ENCODE data around the gene CCDC60.
"Not testable (repeated sequence)": the region's sequence is repeated elsewhere in the genome, so short reads cannot be mapped to it uniquely, and the experiment has no call there.

Gene CCDC60

GRCh38 chr12:119341020-119341419, 6.5 kb downstream of the CCDC60 start:
- H3K27me3 ChIP-seq (ENCODE audit: insufficient read depth, poor library complexity, severe bottlenecking), result no peaks in the 10 kb centered on the region
- TF ChIP-seq CTCF (IDR thresholded peaks at IDR 0.05; ENCODE audit: poor library complexity, severe bottlenecking), result no peak
- no peak overlapping the region for H3K27ac ChIP-seq (ENCODE audit: poor library complexity, severe bottlenecking)
- ATAC-seq (ENCODE audit: low read depth), result no peak
- no peak for DNase-seq (ENCODE audit: low spot score)
- no peaks in the 10 kb centered on the region for H3K9me3 ChIP-seq (ENCODE audit: severe bottlenecking)
- H3K4me3 ChIP-seq (ENCODE audit: severe bottlenecking), result no peak overlapping the region
- no peaks in the 10 kb centered on the region for H3K4me1 ChIP-seq (ENCODE audit: insufficient read depth, poor library complexity, severe bottlenecking)
- H3K36me3 ChIP-seq (ENCODE audit: low read depth), result no peaks in the 10 kb centered on the region

- H3K27me3 ChIP-seq (ENCODE audit: insufficient read depth, poor library complexity, severe bottlenecking), result no peaks in the 10 kb centered on the region
- H3K9me3 ChIP-seq (ENCODE audit: severe bottlenecking), result no peaks in the 10 kb centered on the region
- H3K36me3 ChIP-seq (ENCODE audit: low read depth), result no peaks in the 10 kb centered on the region
- DNase-seq (ENCODE audit: low spot score), result no peak
- no peak overlapping the region for H3K27ac ChIP-seq (ENCODE audit: poor library complexity, severe bottlenecking)
- no peaks in the 10 kb centered on the region for H3K4me1 ChIP-seq (ENCODE audit: insufficient read depth, poor library complexity, severe bottlenecking)
- no peak overlapping the region for H3K4me3 ChIP-seq (ENCODE audit: severe bottlenecking)
- TF ChIP-seq CTCF (IDR thresholded peaks at IDR 0.05; ENCODE audit: poor library complexity, severe bottlenecking), result no peak
- ATAC-seq (ENCODE audit: low read depth), result no peak
These were observed 7.5 kb downstream of the CCDC60 start for GRCh38 chr12:119341988-119342387.

- ATAC-seq (ENCODE audit: low read depth) (no peak), DNase-seq (ENCODE audit: low spot score) (no peak)
- H3K9me3 ChIP-seq (ENCODE audit: severe bottlenecking), result no peaks in the 10 kb centered on the region
- no peaks in the 10 kb centered on the region for H3K36me3 ChIP-seq (ENCODE audit: low read depth)
- TF ChIP-seq CTCF (IDR thresholded peaks at IDR 0.05; ENCODE audit: poor library complexity, severe bottlenecking), result no peak
- H3K27me3 ChIP-seq (ENCODE audit: insufficient read depth, poor library complexity, severe bottlenecking), result no peaks in the 10 kb centered on the region
- no peaks in the 10 kb centered on the region for H3K4me1 ChIP-seq (ENCODE audit: insufficient read depth, poor library complexity, severe bottlenecking)
- no peak overlapping the region for H3K4me3 ChIP-seq (ENCODE audit: severe bottlenecking)
- H3K27ac ChIP-seq (ENCODE audit: poor library complexity, severe bottlenecking), result no peak overlapping the region
These were observed 8.6 kb downstream of the CCDC60 start for GRCh38 chr12:119343130-119343529.

- Histone ChIP-seq H3K4me3 (ENCODE audit: severe bottlenecking) (no peak overlapping the region), H3K36me3 (ENCODE audit: low read depth) (no peaks in the 10 kb centered on the region), H3K27ac (ENCODE audit: poor library complexity, severe bottlenecking) (no peak overlapping the region), H3K4me1 (ENCODE audit: insufficient read depth, poor library complexity, severe bottlenecking) (no peaks in the 10 kb centered on the region), H3K9me3 (ENCODE audit: severe bottlenecking) (no peaks in the 10 kb centered on the region), H3K27me3 (ENCODE audit: insufficient read depth, poor library complexity, severe bottlenecking) (no peaks in the 10 kb centered on the region)
- DNase-seq (ENCODE audit: low spot score) (no peak), ATAC-seq (ENCODE audit: low read depth) (no peak)
- no peak for TF ChIP-seq CTCF (IDR thresholded peaks at IDR 0.05; ENCODE audit: poor library complexity, severe bottlenecking)
These were observed 19.6 kb downstream of the CCDC60 start for GRCh38 chr12:119354172-119354571.

GRCh38 chr12:119360366-119360765, 25.8 kb downstream of the CCDC60 start:
- ATAC-seq (ENCODE audit: low read depth); H3K36me3 ChIP-seq (ENCODE audit: low read depth); DNase-seq (ENCODE audit: low spot score); H3K27me3 ChIP-seq (ENCODE audit: insufficient read depth, poor library complexity, severe bottlenecking); H3K4me1 ChIP-seq (ENCODE audit: insufficient read depth, poor library complexity, severe bottlenecking); H3K4me3 ChIP-seq (ENCODE audit: severe bottlenecking); H3K27ac ChIP-seq (ENCODE audit: poor library complexity, severe bottlenecking); H3K9me3 ChIP-seq (ENCODE audit: severe bottlenecking): not testable (repeated sequence)
